GM23338 (cell line): Measurements from ENCODE around the gene RHOD. TPM values are rescaled to one million over a fixed set of nuclear protein-coding genes. Genes with fewer than 3 reads are reported as not detected.

Experiments used
- ATAC-seq: fragments of 200-7000 bp; cut with Tn5 transposase; 3 replicates; pipeline ENCODE4 v1.9.1; 2020
- DNase-seq: peaks from one replicate; pipeline ENCODE4 v3.0.0-alpha.2; 2015; ENCODE audit warnings: low spot score
- H2AFZ ChIP-seq: fragments of 200-600 bp; sonication (generic); 2 replicates; pipeline ENCODE4 v1.8.0; 2016; ENCODE audit warnings: antibody characterized with exemption, mild to moderate bottlenecking, moderate library complexity
- H3F3A ChIP-seq: fragments of 200-600 bp; sonication (generic); replicated peaks from 2 replicates; pipeline ENCODE4 v1.8.0; 2017; ENCODE audit warnings: antibody characterized with exemption, mixed run types, low read depth
- H3K27ac ChIP-seq: fragments of 200-600 bp; sonication (generic); 2 replicates; pipeline ENCODE4 v1.6.1; 2016; ENCODE audit warnings: low read depth
- H3K27me3 ChIP-seq: fragments of 200-600 bp; sonication (generic); 2 replicates; pipeline ENCODE4 v1.8.0; 2016; ENCODE audit warnings: mild to moderate bottlenecking, mixed run types, moderate library complexity; ENCODE audit not compliant: insufficient read depth
- H3K36me3 ChIP-seq: fragments of 200-600 bp; sonication (generic); 2 replicates; pipeline ENCODE4 v1.8.0; 2016; ENCODE audit warnings: mild to moderate bottlenecking; ENCODE audit not compliant: insufficient read depth
- H3K4me1 ChIP-seq: fragments of 200-600 bp; sonication (generic); 2 replicates; pipeline ENCODE4 v1.8.0; 2016; ENCODE audit warnings: mild to moderate bottlenecking, moderate library complexity; ENCODE audit not compliant: insufficient read depth
- H3K4me2 ChIP-seq: fragments of 200-600 bp; sonication (generic); 2 replicates; pipeline ENCODE4 v1.7.1; 2017; ENCODE audit warnings: mixed run types
- H3K4me3 ChIP-seq: fragments of 200-600 bp; sonication (generic); 2 replicates; pipeline ENCODE4 v1.6.1; 2016; ENCODE audit warnings: mixed run types
- H3K79me2 ChIP-seq: fragments of 200-600 bp; sonication (generic); replicated peaks from 2 replicates; pipeline ENCODE4 v1.8.0; 2017; ENCODE audit warnings: mild to moderate bottlenecking; ENCODE audit not compliant: insufficient read depth
- H3K9me2 ChIP-seq: fragments of 200-600 bp; sonication (generic); 2 replicates; pipeline ENCODE4 v1.8.0; 2017; ENCODE audit not compliant: insufficient read depth
- H4K20me1 ChIP-seq: fragments of 200-600 bp; sonication (generic); replicated peaks from 2 replicates; pipeline ENCODE4 v1.8.0; 2017; ENCODE audit warnings: mild to moderate bottlenecking; ENCODE audit not compliant: insufficient read depth
- H3K27ac Mint-ChIP-seq: 2 replicates; pipeline ENCODE4 v1.8.0; 2020; ENCODE audit warnings: inconsistent platforms, mild to moderate bottlenecking, moderate library complexity, mixed read lengths
- H3K27me3 Mint-ChIP-seq: 3 replicates; pipeline ENCODE4 v1.8.0; 2022; ENCODE audit warnings: low read depth, mild to moderate bottlenecking, moderate library complexity, mixed read lengths, inconsistent platforms; ENCODE audit not compliant: insufficient read depth, poor library complexity
- H3K36me3 Mint-ChIP-seq: 3 replicates; pipeline ENCODE4 v1.8.0; 2021; ENCODE audit warnings: low read depth, mild to moderate bottlenecking, inconsistent platforms, moderate library complexity, mixed read lengths
- H3K4me1 Mint-ChIP-seq: 3 replicates; pipeline ENCODE4 v1.8.0; 2020; ENCODE audit warnings: mild to moderate bottlenecking, inconsistent platforms, mixed read lengths
- H3K4me3 Mint-ChIP-seq: 3 replicates; pipeline ENCODE4 v1.8.0; 2021; ENCODE audit warnings: moderate library complexity, mild to moderate bottlenecking, inconsistent platforms, mixed read lengths
- H3K9me3 Mint-ChIP-seq: 3 replicates; pipeline ENCODE4 v1.8.0; 2020; ENCODE audit warnings: moderate library complexity, mild to moderate bottlenecking, inconsistent platforms, mixed read lengths
- CTCF ChIP-seq, 2 experiments: fragments of 200-600 bp in 1 of 2; sonication (generic) in 1 of 2; conservative IDR thresholded peaks; 2 replicates each; pipeline versions ENCODE4 v1.5.1 to v1.6.1; 2016 to 2017; ENCODE audit warnings: antibody characterized with exemption in 2 of 2, low read depth in 2 of 2, mild to moderate bottlenecking in 2 of 2, moderate library complexity in 1 of 2
- ETS1 ChIP-seq: IDR thresholded peaks from 2 replicates; pipeline ENCODE4 v1.6.1; 2016; ENCODE audit warnings: antibody characterized with exemption
- EZH2 ChIP-seq: fragments of 200-600 bp; sonication (generic); IDR thresholded peaks from one replicate; pipeline ENCODE4 v1.8.0; 2017; ENCODE audit warnings: antibody characterized with exemption, mild to moderate bottlenecking, low read depth; ENCODE audit not compliant: unreplicated experiment
- EZH2phosphoT487 ChIP-seq: fragments of 200-600 bp; sonication (generic); IDR thresholded peaks from one replicate; pipeline ENCODE4 v1.8.1; 2018; ENCODE audit warnings: antibody characterized with exemption; ENCODE audit not compliant: unreplicated experiment
- JUNB ChIP-seq: IDR thresholded peaks from one replicate; pipeline ENCODE4 v1.6.1; 2016; ENCODE audit warnings: antibody characterized with exemption; ENCODE audit not compliant: unreplicated experiment
- NANOG ChIP-seq: IDR thresholded peaks from 2 replicates; pipeline ENCODE4 v1.6.1; 2016; ENCODE audit warnings: antibody characterized with exemption, borderline replicate concordance
- ZNF114 ChIP-seq: fragments of 250-450 bp; sonication (Bioruptor Pico); IDR thresholded peaks from 2 replicates; pipeline ENCODE4 v1.5.0; 2020; ENCODE audit warnings: mild to moderate bottlenecking, moderate library complexity
- ZNF331 ChIP-seq: fragments of 250-450 bp; sonication (Bioruptor Pico); IDR thresholded peaks from 2 replicates; pipeline ENCODE4 v1.5.0; 2020; ENCODE audit warnings: low read depth, mild to moderate bottlenecking, moderate library complexity
- ZNF462 ChIP-seq: fragments of 250-450 bp; sonication (Bioruptor Pico); IDR thresholded peaks from 2 replicates; pipeline ENCODE4 v1.5.0; 2020; ENCODE audit warnings: mild to moderate bottlenecking, moderate library complexity
- polyA plus RNA-seq: library from polyadenylated mRNA; unstranded; fragments of >200 nt; fragmentation: Nextera tagmentation; extraction: Ambion mirVana; gene quantifications from 2 replicates; pipeline ENCODE4 v1.2.1, GENCODE V29; 2016
- total RNA-seq: library from RNA; depleted of rRNA; stranded (reverse); fragments of >200 nt; shearing (Covaris generic); gene quantifications from 2 replicates; pipeline ENCODE4 v1.2.3, GENCODE V29; 2014

Gene RHOD
- total and polyA plus RNA-seq, 2 experiments from 2014 or later, result 13.8 to 16.2 TPM

- no peak for TF ChIP-seq ZNF462
- no peak for TF ChIP-seq JUNB
These were observed 15.0 kb upstream of the RHOD start (continued) for GRCh38 chr11:67041602-67042001.

- no peaks in the 10 kb centered on the region for H3K9me2 ChIP-seq
- H3K27me3 Mint-ChIP-seq, result no peaks in the 10 kb centered on the region
- no peaks in the 10 kb centered on the region for H3K4me1 Mint-ChIP-seq
- H3K36me3 Mint-ChIP-seq, result no peaks in the 10 kb centered on the region
- H3K79me2 ChIP-seq, result no peaks in the 10 kb centered on the region
- no peaks in the 10 kb centered on the region for H3F3A ChIP-seq
- no peaks in the 10 kb centered on the region for H3K4me1 ChIP-seq
- H4K20me1 ChIP-seq, result no peaks in the 10 kb centered on the region
- H3K27me3 ChIP-seq, result no peaks in the 10 kb centered on the region
- H2AFZ ChIP-seq, result no peak overlapping the region
- DNase-seq, result no peak
- H3K4me3 Mint-ChIP-seq, result no peak overlapping the region; the same call in 2 of the 3 replicates
- H3K4me2 ChIP-seq, result no peak overlapping the region
- H3K4me3 ChIP-seq, result no peak overlapping the region
- H3K27ac Mint-ChIP-seq, result no peak overlapping the region
- no peak for ATAC-seq
- H3K9me3 Mint-ChIP-seq, result no peaks in the 10 kb centered on the region
- H3K27ac ChIP-seq, result no peak overlapping the region
- no peaks in the 10 kb centered on the region for H3K36me3 ChIP-seq
- TF ChIP-seq EZH2phosphoT487 (no peak), ZNF331 (CRISPR knock-in tag) (no peak), JUNB (no peak), NANOG (no peak), ETS1 (no peak), CTCF (conservative IDR thresholded peaks at IDR 0.05; ENCODE audit: low read depth in 2 of 2) (no peak), EZH2 (no peak), ZNF114 (no peak)
These were observed 12.9 kb upstream of the RHOD start for GRCh38 chr11:67043572-67044349.
